Nephron (organoid): ENCODE measurements around the gene PMM2.

Experiments
- H3K27ac Mint-ChIP-seq, 3 experiments: 2 replicates each; pipeline ENCODE4 v1.8.0; 2020; ENCODE audit warnings: mixed read lengths in 3 of 3, mild to moderate bottlenecking in 2 of 3, moderate library complexity in 1 of 3
- H3K27me3 Mint-ChIP-seq: 2 replicates; pipeline ENCODE4 v1.8.0; 2021; ENCODE audit warnings: low read depth, mild to moderate bottlenecking, moderate library complexity, mixed read lengths
- H3K36me3 Mint-ChIP-seq: 2 replicates; pipeline ENCODE4 v1.8.0; 2020; ENCODE audit warnings: low read depth, mixed read lengths
- H3K4me1 Mint-ChIP-seq: 2 replicates; pipeline ENCODE4 v1.8.0; 2020; ENCODE audit warnings: mixed read lengths
- H3K4me3 Mint-ChIP-seq, 3 experiments: 2 replicates each; pipeline ENCODE4 v1.8.0; 2020; ENCODE audit warnings: mild to moderate bottlenecking in 3 of 3, mixed read lengths in 3 of 3, moderate library complexity in 2 of 3
- H3K9me3 Mint-ChIP-seq: 2 replicates; pipeline ENCODE4 v1.8.0; 2020; ENCODE audit warnings: mixed read lengths
- CTCF ChIP-seq, 3 experiments: fragments of 200-600 bp; sonication (generic); IDR thresholded peaks; one replicate each; pipeline ENCODE4 v1.5.0; 2021; ENCODE audit warnings: antibody characterized with exemption in 3 of 3; ENCODE audit not compliant: unreplicated experiment in 3 of 3

PMM2 gene

DNA sequence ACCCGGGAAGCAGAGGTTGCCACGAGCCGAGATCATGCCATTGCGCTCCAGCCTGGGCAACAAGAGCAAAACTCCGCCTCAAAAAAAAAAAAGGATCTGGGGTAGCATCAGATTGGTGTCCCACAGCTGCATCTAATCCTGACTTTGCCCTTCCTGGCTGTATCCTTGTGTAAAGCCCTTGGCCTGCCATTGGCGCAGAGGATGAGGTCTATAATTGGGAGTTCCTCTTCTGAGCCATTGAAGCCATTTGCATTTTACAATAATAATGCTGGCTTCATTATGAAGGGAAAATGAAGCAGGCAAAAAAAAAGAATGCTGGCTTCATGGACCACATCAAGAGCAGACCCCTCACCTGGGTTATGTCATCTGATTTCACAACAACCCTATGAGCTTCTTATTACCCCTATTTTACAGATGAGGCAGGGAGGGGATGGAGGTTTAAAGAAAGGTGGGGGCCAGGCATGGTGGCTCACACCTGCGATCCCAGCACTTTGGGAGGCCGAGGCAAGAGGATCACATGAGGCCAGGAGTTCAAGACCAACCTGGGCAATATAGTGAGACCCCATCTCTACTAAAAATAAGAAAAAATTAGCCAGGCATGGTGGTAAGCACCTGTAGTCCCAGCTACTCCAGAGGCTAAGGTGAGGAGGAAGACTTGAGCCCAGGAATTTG, 83.3 kb downstream of the PMM2 start:
- Mint-ChIP-seq H3K4me1 (peaks cover 8% of the 10 kb centered on the region), H3K36me3 (no peaks in the 10 kb centered on the region), H3K27ac (no peak overlapping the region), H3K27me3 (peaks cover 7% of the 10 kb centered on the region), H3K4me3 (no peak overlapping the region), H3K9me3 (no peaks in the 10 kb centered on the region)
- no peak for TF ChIP-seq CTCF (IDR thresholded peaks at IDR 0.05; ENCODE audit: unreplicated experiment in 3 of 3)

GRCh38 chr16:8882041-8882617, 84.5 kb downstream of the PMM2 start, which contains the start of gene LITAFD:
Gene LITAFD (plus strand): TSS chr16:8882351. CDS start chr16:8884356, 2,005 bp downstream.
- peaks cover 4% of the 10 kb centered on the region for H3K36me3 Mint-ChIP-seq
- H3K9me3 Mint-ChIP-seq = no peaks in the 10 kb centered on the region
- peaks cover 9% of the 10 kb centered on the region for H3K4me1 Mint-ChIP-seq
- no peak for TF ChIP-seq CTCF (IDR thresholded peaks at IDR 0.05; ENCODE audit: unreplicated experiment in 3 of 3)
- H3K27ac Mint-ChIP-seq = no peak within 1 kb of the TSS
- H3K27me3 Mint-ChIP-seq = peaks cover 7% of the 10 kb centered on the region
- no peak within 1 kb of the TSS for H3K4me3 Mint-ChIP-seq

DNA sequence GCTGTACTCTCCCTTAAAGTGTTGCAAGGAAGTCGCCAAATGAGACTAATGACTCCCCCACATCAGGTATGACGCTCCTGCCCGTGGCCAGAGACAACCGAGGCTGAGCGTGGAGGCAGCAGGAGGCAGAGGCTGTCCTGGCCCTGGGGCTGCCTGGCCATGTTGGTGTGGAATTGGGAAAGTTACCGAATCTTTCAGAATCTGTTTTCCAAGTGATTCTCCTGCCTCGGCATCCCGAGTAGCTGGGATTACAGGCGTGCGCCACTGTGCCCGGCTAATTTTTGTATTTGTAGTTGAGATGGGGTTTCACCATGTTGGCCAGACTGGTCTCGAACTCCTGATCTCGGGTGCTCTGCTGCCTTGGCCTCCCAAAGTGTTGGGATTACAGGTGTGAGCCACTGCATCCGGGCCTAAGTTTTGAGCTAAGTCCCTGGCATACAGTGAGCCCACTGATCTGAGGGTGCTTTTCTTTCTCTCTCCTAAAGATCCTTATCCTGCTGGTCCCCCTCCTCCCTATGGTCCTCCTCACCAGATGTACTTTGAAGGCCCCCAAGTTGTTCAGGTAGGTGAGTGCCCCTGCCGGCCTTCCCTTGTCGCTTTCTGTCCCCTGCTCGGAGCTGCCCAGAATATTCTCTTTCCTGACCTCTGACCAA, 85.2 kb downstream of the PMM2 start:
- Mint-ChIP-seq H3K36me3 (peaks cover 8% of the 10 kb centered on the region), H3K27ac (no peak overlapping the region), H3K27me3 (peaks cover 7% of the 10 kb centered on the region), H3K9me3 (no peaks in the 10 kb centered on the region), H3K4me1 (peaks cover 9% of the 10 kb centered on the region), H3K4me3 (no peak overlapping the region)
- no peak for TF ChIP-seq CTCF (IDR thresholded peaks at IDR 0.05; ENCODE audit: unreplicated experiment in 3 of 3)

DNA sequence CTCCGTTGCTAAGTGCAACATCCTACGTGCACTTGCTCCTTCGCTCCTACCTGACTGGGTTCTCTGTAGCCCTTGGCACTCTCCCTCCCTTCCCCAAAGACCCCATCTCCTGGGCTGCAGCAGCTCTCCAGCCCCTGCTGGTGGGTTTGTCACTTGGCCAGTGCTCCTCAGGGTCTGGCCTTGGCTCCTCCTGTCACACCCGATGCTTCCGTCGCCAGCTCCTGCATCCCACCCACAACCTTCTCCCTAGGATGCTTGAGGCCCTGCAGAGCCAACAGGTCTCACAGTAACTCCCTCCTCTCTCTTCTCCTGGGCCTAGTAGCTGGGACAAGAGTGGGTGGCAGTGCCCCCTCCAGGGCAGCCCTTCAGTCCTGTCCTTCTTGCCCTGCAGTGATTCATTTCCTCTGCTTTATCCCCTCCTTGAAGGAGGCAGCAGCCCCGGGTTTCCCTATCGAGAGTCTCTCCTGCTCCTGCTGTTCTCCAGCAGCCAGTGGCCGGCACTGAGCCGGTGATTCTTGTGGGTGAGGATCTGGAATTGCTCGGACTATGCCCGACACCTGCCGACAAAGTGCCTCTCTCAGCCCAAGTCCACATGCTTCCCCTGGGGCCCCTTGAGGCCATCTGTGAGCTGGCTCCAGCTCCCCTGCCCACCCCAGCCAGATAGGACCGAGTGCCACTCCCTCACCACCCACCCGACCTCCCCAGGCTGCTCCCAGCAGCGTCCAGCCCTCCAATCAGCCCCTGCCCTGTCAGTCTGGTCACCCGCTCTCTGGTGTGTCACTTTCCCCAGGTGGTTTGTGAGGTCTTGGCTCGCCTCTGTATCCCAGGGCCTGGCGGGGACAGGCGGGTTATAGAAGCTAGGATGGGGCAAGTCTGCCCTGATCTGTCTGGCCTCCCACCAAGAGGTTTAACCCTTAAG, 88.3 kb downstream of the PMM2 start:
- Mint-ChIP-seq H3K27me3 (peaks cover 7% of the 10 kb centered on the region), H3K9me3 (no peaks in the 10 kb centered on the region), H3K4me3 (no peak overlapping the region), H3K36me3 (peaks cover 16% of the 10 kb centered on the region), H3K4me1 (peaks cover 9% of the 10 kb centered on the region), H3K27ac (no peak overlapping the region)
- peak in 1 of 3 experiments; percentile 9 for TF ChIP-seq CTCF (IDR thresholded peaks at IDR 0.05; ENCODE audit: unreplicated experiment in 3 of 3)

DNA sequence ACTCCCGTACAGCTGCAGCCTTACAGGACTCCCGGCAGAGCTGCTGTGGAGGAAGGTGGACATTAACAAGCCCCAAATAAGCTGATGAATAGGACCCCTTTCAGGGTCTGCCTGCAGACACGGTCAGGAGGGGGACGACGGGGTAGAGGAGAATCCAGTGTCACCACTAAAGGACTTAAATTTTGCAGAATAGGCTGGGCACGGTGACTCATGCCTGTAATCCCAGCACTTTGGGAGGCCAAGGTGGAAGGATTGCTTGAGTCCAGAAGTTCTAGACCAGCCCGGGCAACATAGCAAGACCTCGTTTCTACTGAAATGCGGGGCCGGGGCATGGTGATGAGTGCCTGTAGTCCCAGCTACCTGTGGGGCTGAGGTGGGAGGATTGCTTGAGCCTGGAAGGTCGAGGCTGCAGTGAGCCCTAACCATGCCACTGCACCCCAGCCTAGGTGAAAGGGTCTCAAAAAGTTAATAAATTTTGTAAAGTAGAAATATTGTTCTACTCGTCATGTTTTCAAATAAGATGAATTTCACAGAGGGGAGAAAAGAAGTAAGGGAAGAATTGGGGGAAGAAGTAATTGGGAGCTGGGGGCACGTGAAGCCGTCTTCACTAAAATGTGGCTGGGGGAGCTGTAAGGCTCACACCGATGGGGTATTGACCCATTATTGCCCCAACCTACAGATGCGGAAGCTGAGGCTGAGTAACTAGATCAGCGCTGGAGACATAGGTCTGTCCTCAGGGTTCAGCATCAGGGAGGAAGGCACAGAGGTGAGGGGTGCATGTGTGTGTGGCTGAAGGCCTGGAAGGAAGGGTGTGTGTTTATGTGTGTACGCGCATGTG, 89.2 kb downstream of the PMM2 start:
- H3K4me3 Mint-ChIP-seq = no peak overlapping the region
- H3K9me3 Mint-ChIP-seq = no peaks in the 10 kb centered on the region
- H3K27me3 Mint-ChIP-seq = peaks cover 7% of the 10 kb centered on the region
- peaks cover 12% of the 10 kb centered on the region for H3K4me1 Mint-ChIP-seq
- peaks cover 24% of the 10 kb centered on the region for H3K36me3 Mint-ChIP-seq
- H3K27ac Mint-ChIP-seq = peak overlapping the region in 1 of 3 experiments; percentile 12
- TF ChIP-seq CTCF (IDR thresholded peaks at IDR 0.05; ENCODE audit: unreplicated experiment in 3 of 3) = no peak
